HG03159 (cell line): Measurements from ENCODE around the gene VPS26A.
"Not testable (repeated sequence)": the region's sequence is repeated elsewhere in the genome, so short reads cannot be mapped to it uniquely, and the experiment has no call there.

Source experiments
- ATAC-seq: cut with Tn5 transposase; IDR thresholded peaks from one replicate; pipeline ENCODE4 v1.9.1; 2021; ENCODE audit warnings: mild to moderate bottlenecking, moderate library complexity; ENCODE audit not compliant: unreplicated experiment

VPS26A gene

DNA sequence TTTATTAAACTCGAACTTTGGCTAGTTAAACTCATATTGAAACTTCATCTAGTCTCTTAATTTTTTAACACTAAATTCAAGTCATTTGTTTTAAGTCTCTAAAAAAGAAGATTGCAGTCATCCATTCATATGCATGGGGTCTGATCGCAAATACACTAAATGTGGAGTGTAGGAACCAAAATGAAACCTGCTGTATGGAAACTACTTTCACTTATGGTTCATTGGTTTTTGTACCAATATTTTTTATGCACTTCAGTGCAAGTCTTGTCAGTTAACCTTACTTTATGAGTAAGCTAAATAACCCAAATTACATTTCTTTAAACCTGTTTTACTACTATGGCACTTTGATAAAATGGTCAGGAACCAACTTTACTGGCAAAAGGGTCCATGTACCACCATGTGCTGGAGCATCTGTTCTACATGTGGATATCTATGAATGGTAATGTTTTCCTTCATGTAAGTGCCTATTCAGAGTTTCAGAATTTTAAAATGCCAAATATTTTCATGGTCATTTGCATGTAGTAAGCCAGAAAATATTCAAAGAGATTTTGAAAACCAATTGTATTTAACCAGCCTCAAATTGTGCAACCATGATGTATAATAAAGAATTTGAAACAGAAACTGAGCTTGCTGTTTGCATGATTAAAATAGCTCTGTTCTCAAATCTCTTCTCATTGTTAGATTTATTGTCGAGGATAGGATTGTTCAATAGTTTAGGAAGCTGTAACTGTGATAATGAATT, 48.4 kb downstream of the VPS26A start:
- ATAC-seq = no peak

DNA sequence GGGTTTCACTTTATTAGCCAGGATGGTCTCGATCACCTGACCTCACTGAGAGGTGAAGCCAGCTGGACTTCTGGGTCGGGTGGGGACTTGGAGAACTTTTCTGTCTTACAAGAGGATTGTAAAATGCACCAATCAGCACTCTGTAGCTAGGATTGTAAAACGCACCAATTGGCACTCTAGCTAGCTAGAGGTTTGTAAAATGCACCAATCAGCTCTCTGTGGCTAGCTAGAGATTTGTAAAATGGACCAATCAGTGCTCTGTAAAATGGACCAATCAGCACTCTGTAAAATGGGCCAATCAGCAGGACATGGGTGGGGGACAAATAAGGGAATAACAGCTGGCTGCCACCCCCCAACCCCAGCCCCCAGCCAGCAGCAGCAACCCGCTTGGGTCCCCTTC, 51.3 kb downstream of the VPS26A start:
- not testable (repeated sequence) for ATAC-seq

DNA sequence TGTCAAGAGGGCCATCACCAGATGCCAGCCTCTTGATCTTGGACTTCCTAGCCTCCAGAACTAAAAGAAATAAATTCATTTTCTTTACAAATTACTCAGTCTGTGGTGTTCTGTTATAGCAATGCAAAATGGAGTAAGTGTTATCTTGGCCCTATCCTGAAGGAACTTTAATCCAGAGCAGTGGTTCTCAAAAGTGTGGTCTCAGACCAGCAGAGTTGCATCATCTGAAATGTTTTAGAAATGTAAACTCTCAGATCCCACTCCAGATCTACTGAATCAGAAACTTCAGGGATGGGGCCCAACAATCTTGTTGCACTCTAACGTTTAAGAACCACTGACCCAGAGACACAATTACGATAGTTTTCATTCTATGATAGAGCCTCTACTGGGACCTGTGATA, 52.8 kb downstream of the VPS26A start:
- ATAC-seq = no peak

DNA sequence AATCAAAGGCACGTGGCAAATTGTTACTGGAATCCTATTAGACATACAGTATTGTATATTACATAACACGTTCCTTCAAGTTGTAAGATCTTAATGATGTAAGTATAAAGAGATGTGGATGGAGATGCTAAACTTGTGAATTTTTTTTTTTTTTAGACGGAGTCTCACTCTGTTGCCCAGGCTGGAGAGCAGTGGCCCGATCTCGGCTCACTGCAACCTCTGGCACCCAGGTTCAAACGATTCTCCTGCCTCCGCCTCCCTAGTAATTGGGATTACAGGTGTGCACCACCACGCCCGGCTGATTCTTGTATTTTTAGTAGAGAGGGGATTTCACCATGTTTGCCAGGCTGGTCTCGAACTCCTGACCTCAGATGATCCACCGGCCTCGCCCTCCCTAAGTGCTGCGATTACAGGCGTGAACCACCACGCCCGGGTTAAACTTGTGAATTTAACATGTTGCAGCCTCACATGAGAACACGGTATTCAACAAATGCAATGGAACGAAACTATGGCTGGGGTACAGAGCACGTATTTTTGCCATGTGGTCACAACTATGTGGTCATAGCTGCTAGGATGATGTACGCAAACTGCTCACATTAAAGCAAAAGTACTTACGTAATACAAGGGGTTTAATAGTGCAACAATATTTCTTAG, 55.2 kb downstream of the VPS26A start:
- ATAC-seq = peak; percentile 41

DNA sequence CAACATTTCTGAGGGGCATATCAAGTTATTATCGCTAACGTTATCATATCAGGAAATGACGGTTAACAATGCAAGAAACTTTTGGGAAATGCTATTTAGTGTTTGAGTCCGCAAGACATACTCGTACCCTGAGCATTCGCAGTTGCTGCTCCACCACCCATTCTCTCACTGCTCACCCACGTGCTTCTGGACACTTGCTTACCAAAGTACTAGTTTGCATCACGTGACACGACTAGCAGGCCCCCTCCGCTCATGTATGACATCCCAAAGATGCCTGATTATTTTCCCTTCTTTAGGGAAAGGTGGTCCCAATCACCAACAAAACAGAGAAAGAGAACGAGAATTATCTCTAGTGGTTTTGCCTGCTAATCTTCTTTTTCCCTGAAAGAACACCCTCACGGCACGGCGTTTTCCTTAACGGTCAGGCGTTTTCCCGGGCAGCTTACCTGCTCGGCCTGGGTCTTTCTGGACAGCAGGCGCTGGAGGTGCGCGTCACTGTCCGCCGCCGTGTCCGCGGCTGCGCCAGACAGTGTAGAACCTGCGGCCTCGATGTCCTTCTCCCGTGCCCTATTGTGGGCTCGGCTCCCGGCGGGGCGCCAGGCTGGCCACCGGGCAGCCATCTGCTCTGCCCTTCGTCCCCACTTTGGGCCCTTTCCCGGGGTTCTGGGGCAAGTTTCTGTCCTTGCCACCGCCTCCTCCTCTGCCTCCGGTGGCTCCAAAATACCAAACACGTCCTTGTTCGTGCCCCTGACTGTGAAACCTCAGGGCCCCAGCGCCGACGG, 56.0 kb downstream of the VPS26A start, which contains the start of gene SUPV3L1:
Gene SUPV3L1, plus strand, starts transcription at position 492 of the 782 bp plus-strand sequence. Its CDS starts 58 bp downstream, at position 550.
- ATAC-seq = peak; percentile 82

DNA sequence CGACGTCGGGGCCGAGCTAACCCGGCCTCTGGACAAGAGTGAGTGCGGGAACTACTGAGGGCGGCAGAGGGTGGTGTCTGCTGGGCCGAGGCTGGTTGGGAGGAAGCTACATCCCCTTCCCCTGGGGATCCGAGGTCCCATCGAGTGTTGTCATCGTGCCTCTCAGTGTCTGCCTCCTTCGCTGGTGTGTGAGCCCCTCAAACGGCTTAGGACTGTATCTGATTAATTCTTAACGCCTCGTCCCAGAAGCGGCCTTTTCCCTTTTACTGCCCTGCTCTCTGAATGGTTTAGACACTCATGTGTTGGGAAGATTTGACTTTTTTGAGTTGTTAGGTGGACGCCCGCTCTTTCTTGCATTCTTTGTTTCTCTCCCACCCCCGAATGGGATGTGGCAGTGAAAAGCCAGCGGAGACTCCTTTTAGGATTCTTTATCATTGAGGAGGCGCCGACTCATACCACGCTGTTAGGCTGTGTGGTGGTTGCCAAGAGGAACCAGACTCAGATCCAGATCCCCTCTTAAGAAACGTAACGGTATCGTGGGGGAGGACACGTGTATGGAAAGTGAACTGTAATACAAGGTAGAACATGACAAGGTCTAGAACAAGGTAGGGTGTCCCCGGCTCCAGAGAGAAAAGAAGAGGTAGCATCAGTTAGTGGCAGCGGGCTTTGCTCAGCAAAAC, 56.7 kb downstream of the VPS26A start:
- ATAC-seq = peak; percentile 34

DNA sequence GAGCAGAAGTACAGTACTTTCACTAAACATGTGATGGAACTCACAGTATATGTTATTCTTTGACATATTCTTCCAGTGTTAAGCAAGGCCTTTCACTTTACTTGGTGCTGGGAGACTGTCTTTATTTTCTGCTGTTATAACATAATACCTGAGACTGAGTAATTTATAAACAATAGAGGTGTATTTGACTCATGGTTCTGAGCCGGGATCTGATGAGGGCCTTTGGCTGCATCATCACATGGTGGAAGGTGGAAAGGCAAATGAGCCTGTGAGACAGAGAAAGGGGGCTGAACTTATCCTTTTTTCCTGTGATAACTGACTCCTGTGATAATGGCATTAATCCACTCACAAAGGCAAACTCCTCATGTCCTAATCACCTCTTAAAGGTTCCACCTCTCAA, 57.5 kb downstream of the VPS26A start:
- ATAC-seq = no peak

DNA sequence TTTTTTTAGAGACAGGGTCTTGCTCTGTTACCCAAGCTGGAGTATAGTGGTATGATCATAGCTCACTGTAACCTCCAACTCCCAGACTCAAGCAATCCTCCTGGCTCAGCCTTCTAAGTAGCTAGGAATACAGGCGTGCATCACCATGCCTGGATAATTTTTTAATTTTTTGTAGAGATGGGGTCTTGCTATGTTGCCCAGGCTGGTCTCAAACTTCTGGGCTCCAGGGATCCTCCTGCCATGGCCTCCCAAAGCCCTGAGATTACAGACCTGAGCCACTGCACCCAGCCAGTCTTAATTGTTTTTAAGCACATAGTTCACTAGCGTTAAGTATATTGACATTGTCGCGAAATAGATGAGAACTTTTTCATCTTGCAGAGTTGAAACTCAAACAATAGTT, 58.0 kb downstream of the VPS26A start:
- no peak for ATAC-seq

DNA sequence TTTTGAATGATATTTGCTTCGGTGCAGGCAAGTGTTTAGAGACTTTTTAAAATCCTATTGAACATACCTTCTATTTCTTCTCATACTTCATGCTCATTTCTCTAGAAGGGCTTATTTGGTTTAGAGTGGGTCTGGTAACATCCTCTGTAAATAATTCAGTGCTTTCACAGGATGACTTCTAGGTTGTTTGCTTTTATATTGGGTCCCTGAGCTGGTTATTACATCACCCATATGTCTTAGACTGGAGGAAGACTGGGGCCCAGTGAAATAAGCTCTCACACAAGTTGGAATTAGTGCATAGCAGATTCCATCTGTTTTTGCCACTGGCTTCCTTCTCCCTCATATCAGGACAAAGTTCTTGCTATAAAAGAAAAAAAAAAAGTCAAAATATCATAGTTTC, 62.5 kb downstream of the VPS26A start:
- no peak for ATAC-seq

DNA sequence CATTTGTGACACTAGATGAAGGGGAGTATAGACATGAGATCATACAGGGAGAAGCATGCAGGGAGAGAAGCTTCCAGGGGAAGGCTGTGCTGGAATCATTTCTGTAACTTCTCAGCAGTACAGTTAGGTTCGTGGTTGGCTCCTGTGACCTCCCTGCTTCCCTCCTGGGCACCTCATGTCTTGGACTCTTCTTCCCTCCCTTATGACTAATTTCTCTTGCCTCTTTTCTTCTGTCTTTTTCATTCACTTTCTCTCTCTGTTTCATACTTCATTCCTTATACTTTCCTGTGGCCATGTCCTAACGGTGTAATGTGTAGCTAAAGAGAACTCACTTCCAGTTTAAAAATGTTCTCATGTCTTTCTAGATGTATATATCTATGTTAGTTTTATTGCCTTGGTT, 77.1 kb downstream of the VPS26A start:
- no peak for ATAC-seq

DNA sequence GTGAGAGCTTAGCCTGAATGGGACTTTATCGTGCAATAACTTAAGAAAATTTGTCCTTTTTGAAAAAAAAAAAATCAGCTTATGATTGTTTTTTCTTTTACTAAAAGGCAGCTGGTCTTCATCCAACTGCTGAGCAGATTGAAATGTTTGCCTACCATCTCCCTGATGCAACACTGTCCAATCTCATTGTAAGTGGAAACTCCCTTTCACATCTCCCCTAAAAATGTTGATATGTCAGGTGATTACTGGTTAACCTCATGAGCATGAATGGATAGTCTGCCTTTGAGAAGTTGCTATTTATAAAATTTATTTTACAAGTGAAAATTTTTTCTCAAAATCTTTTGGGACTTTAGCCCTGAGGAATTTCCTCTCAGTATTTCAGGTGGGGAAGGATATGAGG, 78.4 kb downstream of the VPS26A start:
- ATAC-seq = no peak

DNA sequence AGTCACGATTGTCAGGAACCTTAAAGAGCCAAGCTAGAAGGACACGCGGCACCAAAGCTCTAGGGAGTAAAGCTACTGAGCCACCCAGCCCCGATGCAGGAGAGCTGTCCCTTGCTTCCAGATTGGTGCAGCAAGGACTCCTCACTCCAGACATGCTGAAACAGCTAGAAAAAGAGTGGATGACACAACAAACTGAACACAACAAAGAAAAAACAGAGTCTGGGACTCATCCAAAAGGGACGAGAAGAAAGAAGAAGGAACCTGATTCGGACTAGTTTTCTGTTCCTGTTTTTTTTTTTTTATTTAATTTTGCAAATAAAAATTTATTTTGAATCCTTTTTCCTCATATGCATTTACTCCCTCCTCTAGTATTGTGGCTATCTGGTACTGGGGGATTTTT, 84.8 kb downstream of the VPS26A start:
- no peak for ATAC-seq

DNA sequence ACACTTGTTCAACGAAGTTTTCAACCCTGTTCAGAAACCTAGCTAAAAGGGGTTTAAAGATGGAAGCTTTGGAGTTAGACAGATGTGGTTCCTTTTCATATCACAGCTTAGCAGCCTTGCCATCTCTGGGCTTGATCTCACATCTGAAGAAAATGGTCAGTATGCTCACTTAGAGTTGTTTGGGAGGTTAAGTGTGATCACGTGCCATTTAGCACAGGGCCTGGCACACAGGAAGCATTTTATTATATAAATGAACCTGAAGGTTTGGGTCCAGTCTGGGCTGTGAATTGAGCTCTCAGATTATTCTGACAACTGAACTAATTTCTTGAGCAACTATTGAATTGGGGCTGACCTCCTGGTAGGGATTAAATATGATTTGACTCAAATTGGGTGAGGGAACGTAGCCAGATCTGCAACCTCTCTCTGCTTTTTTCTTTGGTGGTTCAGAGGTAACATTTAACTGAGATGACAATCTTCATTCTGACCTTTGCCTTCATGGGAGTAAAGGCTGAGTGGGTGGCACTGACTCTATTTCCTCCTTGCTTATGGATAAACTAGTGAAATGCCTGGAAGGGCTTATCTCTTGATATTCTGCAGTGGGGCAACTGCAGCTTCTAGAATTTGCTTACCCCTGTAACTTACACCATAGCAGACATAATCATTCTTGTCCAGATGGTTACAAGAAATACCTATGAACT, 86.0 kb downstream of the VPS26A start:
- ATAC-seq = no peak

DNA sequence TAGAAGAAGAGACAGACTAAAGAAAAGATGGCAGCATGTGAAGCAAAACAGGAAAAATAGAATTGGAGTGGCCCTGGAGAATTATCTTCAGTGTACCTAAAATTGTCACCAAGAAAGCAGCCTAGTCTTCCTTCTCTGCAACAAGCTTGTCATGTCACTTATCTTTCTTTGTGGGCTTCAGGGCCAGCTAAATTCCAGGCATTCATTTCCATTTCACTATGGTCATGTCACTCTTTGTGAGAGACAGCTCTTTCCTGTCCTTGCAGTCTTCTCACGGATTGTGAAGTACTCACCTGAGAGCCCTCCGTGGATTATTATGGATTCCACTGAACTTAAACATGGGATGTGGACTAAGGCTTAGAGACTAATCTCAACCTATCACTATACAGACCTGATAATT, 87.1 kb downstream of the VPS26A start:
- no peak for ATAC-seq

DNA sequence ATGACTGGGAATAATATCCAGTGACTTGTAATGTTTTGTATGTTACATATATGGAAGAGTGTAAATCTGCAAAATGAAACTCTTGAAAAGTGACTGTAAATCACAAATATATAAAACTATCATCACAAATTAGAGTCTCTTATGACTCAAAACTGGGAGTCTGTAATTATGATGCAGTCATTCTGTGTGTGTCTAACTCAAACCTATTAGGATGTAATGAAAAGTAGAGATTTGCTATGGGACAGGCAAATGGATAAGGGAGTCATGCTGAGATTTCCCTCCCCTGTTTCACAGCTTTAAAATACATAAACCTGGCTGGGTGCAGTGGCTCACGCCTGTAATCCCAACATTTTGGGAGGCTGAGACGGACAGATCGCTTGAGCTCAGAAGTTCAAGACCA, 87.5 kb downstream of the VPS26A start:
- ATAC-seq = no peak

DNA sequence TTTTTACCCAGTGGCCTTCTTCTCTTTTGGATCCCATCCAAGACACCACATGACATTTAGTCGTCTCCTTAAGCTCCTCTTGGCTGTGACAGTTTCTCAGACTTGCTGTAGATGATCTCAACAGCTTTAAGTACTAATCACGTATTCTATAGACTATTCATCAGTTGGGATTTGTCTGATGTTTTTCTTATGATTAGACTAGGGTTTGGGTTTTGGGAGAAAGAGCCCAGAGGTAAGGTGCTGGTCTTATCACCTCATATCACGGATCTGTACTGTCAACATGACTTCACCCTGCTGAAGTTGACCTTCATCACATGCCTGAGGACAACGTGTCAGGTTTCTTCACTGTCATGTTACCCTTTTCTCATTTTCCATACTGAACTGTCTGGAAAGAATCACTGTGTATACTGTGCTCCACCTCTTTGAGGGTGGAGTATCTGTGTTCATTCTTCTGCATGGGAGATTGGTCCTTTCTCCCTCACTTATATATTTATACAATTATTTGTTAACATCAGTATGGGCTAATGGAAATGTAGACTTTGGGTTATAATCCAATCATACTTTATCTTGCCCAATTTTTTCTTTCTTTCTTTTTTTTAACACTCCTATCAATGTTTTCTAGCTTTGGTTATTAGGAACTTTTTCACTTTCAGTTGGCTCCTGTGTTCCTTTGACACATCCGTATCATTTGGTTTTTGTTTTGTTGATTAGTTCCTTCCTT, 89.8 kb downstream of the VPS26A start:
- ATAC-seq = no peak

DNA sequence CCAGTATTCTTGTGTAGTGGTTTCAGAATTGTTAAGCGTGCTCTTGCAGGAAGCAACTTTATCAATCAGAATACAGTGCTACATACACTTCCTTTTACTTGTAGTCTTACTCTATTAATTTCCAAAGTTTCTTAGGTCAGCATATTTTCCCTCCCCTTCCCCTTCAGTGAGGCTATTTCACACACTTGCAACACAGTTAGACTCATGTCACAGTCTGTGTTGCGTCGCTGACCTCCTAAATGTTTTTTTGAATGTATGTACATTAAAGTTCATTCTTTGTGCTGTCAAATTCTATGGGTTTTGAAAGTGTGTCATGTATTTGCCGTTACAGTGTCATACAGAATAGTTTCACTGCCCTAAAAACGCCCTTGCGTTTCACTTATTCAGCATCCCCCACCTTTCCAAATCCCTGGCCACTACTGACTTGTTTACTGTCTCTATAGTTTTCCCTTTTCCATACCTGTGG, 90.7 kb downstream of the VPS26A start:
- ATAC-seq = no peak

DNA sequence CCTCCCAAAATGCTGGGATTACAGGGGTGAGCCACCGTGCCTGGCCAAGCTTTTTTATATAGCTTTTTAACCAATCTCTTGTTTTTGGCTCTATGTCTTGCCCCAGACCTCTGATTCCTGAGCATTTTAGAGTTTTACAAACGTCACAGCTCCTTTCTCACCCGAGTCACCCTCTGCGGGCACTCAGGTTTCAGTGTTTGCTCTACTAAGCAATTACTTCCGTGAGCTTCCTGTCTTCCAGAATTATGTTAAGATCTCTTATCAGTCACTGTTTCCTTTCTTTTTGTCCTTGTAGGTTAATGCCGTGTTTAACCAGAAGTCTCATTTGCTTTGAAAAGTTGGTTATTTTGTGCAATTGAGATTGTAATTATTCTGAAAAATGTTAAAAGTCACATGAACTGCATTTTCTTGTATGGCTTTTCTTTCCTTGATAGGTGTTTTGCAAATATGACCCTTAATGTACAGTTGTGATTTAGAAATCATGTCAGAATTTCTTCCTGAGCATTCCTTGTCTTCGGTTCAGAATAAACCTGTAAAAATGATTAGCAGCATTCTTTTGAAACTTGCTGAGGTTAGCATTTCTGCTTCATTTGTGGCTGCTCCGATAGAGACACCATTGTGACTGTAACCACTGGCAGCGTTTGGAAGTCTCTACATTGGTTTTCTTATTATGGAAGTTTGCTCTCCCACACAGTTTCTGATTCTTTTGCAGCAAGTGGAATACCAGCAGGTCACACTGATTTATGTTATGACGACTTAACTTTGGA, 91.6 kb downstream of the VPS26A start:
- no peak for ATAC-seq

DNA sequence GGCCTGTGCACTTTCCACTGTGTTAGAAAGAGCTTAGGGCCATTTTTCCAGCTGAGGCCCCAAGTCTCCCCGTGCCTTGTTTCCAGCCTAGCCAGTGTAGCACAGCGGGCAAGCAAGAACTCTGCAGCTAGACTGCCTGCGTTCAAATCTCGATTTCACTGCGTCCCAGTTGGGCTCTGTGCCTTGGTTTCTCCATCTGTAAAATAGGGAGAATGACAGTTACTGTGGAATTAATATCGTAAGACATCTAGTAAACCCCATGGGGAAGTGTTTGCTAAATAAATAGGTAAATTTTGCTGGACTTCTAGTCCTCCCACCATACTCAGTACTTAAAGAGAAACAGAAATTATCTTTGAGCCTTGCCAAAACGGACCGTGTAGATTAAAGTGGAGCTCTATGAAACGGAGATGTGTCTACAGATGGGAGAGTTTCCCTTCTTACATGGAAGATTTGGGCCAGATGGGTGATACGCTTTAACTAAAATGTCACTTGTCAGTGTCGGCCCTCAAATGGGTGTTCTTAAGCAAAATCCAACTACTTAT, 92.7 kb downstream of the VPS26A start:
- ATAC-seq = no peak
